WTC11 (cell line): Measurements from ENCODE around the gene SMARCC2. TPM values are rescaled to one million over a fixed set of nuclear protein-coding genes. Genes with fewer than 3 reads are reported as not detected.

Source experiments
- ATAC-seq: fragments of 200-7000 bp; cut with Tn5 transposase; 2 replicates; pipeline ENCODE4 v1.10.0; 2021; ENCODE audit warnings: mild to moderate bottlenecking, moderate library complexity
- CTCF ChIA-PET: fragments of 300-600 bp; sonication (Branson Sonifier 250); formaldehyde crosslinking; loops from one replicate; lab custom pipeline; 2021; ENCODE audit warnings: antibody characterized with exemption; lab: Charles Lee
- POLR2A ChIA-PET: fragments of 350-600 bp; sonication (Branson Sonifier 250); formaldehyde crosslinking; loops from one replicate; lab custom pipeline; 2021; ENCODE audit warnings: antibody characterized with exemption; lab: Charles Lee
- DNase-seq: peaks from one replicate; pipeline ENCODE4 v3.0.0; 2021; ENCODE audit warnings: low spot score
- H3K27ac Mint-ChIP-seq: 2 replicates; pipeline ENCODE4 v1.8.0; 2021; ENCODE audit warnings: mixed read lengths
- H3K27me3 Mint-ChIP-seq: 2 replicates; pipeline ENCODE4 v1.8.0; 2021; ENCODE audit warnings: low read depth, mild to moderate bottlenecking, moderate library complexity, mixed read lengths
- H3K36me3 Mint-ChIP-seq: 2 replicates; pipeline ENCODE4 v1.8.0; 2021; ENCODE audit warnings: mixed read lengths
- H3K4me1 Mint-ChIP-seq: 2 replicates; pipeline ENCODE4 v1.8.0; 2022; ENCODE audit warnings: mixed read lengths
- H3K4me3 Mint-ChIP-seq: 2 replicates; pipeline ENCODE4 v1.8.0; 2021; ENCODE audit warnings: mild to moderate bottlenecking, moderate library complexity, mixed read lengths
- H3K9me3 Mint-ChIP-seq: 2 replicates; pipeline ENCODE4 v1.8.0; 2021; ENCODE audit warnings: mixed read lengths
- ATF6 ChIP-seq: sonication (generic); formaldehyde crosslinking; IDR thresholded peaks from 2 replicates; pipeline ENCODE4 v1.8.1; 2023; ENCODE audit warnings: mild to moderate bottlenecking, missing genetic modification reagents
- E2F5 ChIP-seq: sonication (generic); formaldehyde crosslinking; IDR thresholded peaks from 2 replicates; pipeline ENCODE4 v1.8.1; 2022; ENCODE audit warnings: mild to moderate bottlenecking, moderate library complexity, missing genetic modification reagents
- EMX1 ChIP-seq: fragments of 250-450 bp; sonication (Bioruptor Pico); IDR thresholded peaks from 2 replicates; pipeline ENCODE4 v1.8.0; 2021; ENCODE audit warnings: mild to moderate bottlenecking
- ERG ChIP-seq: fragments of 250-450 bp; sonication (Bioruptor Pico); IDR thresholded peaks from 2 replicates; pipeline ENCODE4 v1.8.0; 2021; ENCODE audit warnings: mild to moderate bottlenecking
- ESRRA ChIP-seq: sonication (generic); formaldehyde crosslinking; IDR thresholded peaks from 2 replicates; pipeline ENCODE4 v1.8.1; 2022; ENCODE audit warnings: mild to moderate bottlenecking, missing genetic modification reagents, borderline replicate concordance
- FOXK1 ChIP-seq: sonication (generic); formaldehyde crosslinking; IDR thresholded peaks from 2 replicates; pipeline ENCODE4 v1.8.0; 2022; ENCODE audit warnings: mild to moderate bottlenecking, moderate library complexity, missing genetic modification reagents
- FOXP1 ChIP-seq: sonication (generic); formaldehyde crosslinking; IDR thresholded peaks from 2 replicates; pipeline ENCODE4 v1.8.0; 2022; ENCODE audit warnings: missing genetic modification reagents, mild to moderate bottlenecking, moderate library complexity, borderline replicate concordance
- NFATC4 ChIP-seq: fragments of 250-450 bp; sonication (Bioruptor Pico); IDR thresholded peaks from 2 replicates; pipeline ENCODE4 v1.9.0; 2021; ENCODE audit warnings: mild to moderate bottlenecking
- NR1H2 ChIP-seq: sonication (generic); formaldehyde crosslinking; IDR thresholded peaks from 2 replicates; pipeline ENCODE4 v1.9.0; 2021; ENCODE audit warnings: mild to moderate bottlenecking, moderate library complexity, missing genetic modification reagents
- PRDM15 ChIP-seq: sonication (generic); formaldehyde crosslinking; IDR thresholded peaks from 2 replicates; pipeline ENCODE4 v1.8.0; 2022; ENCODE audit warnings: missing genetic modification reagents
- STAT6 ChIP-seq: sonication (generic); formaldehyde crosslinking; conservative IDR thresholded peaks from 2 replicates; pipeline ENCODE4 v1.8.1; 2023; ENCODE audit warnings: mild to moderate bottlenecking, low read depth, missing genetic modification reagents, moderate library complexity
- ZBTB43 ChIP-seq: sonication (generic); formaldehyde crosslinking; IDR thresholded peaks from 2 replicates; pipeline ENCODE4 v1.8.1; 2023; ENCODE audit warnings: mild to moderate bottlenecking, missing genetic modification reagents
- ZNF219 ChIP-seq: sonication (generic); formaldehyde crosslinking; IDR thresholded peaks from 2 replicates; pipeline ENCODE4 v1.8.0; 2023; ENCODE audit warnings: missing genetic modification reagents, mild to moderate bottlenecking, borderline replicate concordance
- ZNF263 ChIP-seq: sonication (generic); formaldehyde crosslinking; IDR thresholded peaks from 2 replicates; pipeline ENCODE4 v1.8.1; 2022; ENCODE audit warnings: low read depth, mild to moderate bottlenecking, moderate library complexity, missing genetic modification reagents
- ZNF416 ChIP-seq: fragments of 250-450 bp; sonication (Bioruptor Pico); IDR thresholded peaks from 2 replicates; pipeline ENCODE4 v1.9.0; 2021; ENCODE audit warnings: mild to moderate bottlenecking, inconsistent platforms
- total RNA-seq: library from RNA; stranded (reverse); gene quantifications from 3 replicates; pipeline ENCODE4 v1.2.3, GENCODE V29; 2021

The SMARCC2 gene
- total RNA-seq, 1 experiment from 2014 or later, result 76.8 TPM

- Mint-ChIP-seq H3K4me3 (no peak overlapping the region), H3K36me3 (peaks cover 72% of the 10 kb centered on the region), H3K4me1 (no peaks in the 10 kb centered on the region), H3K27me3 (no peaks in the 10 kb centered on the region), H3K9me3 (no peaks in the 10 kb centered on the region), H3K27ac (no peak overlapping the region)
- POLR2A ChIA-PET, result no interaction called here
- no peak for TF ChIP-seq ATF6 (CRISPR knock-in tag)
- CTCF ChIA-PET, result interaction anchor here (0.6 to 6.2 kb wide), 5 partner anchors 14 to 388 kb away, joined by 3 to 102 read pairs (median 32); partner anchors contain the start of genes ANKRD52, RNF41 and SMARCC2
- ATAC-seq (no peak), DNase-seq (no peak)
These were observed 18.7 kb upstream of the SMARCC2 start for GRCh38 chr12:56208006-56208405.

GRCh38 chr12:56206452-56207166 is 17.3 kb upstream of the SMARCC2 start:
- POLR2A ChIA-PET, result interaction anchor here (0.6 to 1.5 kb wide), 4 partner anchors 15 to 88 kb away, joined by 3 to 13 read pairs (median 3); partner anchors contain the start of genes RNF41, SMARCC2 and ZC3H10
- no peaks in the 10 kb centered on the region for H3K27me3 Mint-ChIP-seq
- no peaks in the 10 kb centered on the region for H3K4me1 Mint-ChIP-seq
- TF ChIP-seq FOXK1 (CRISPR knock-in tag), result peak; percentile 32; the same call in 1 of the 2 replicates
- no peak for TF ChIP-seq ERG (CRISPR knock-in tag)
- TF ChIP-seq ZNF263, result 0 out of 2 replicates have a peak, but pooled peaks have one; percentile 21
- no peak for TF ChIP-seq ZNF219 (CRISPR knock-in tag)
- TF ChIP-seq FOXP1, result 0 out of 2 replicates have a peak, but pooled peaks have one; percentile 43
- H3K9me3 Mint-ChIP-seq, result no peaks in the 10 kb centered on the region
- H3K4me3 Mint-ChIP-seq, result no peak overlapping the region
- H3K36me3 Mint-ChIP-seq, result peaks cover 58% of the 10 kb centered on the region
- H3K27ac Mint-ChIP-seq, result peak overlapping the region; percentile 90
- ATAC-seq (peak; percentile 96), DNase-seq (peak; percentile 83)
- CTCF ChIA-PET, result interaction anchor here (0.5 to 6.2 kb wide), 36 partner anchors 10 to 285 kb away, joined by 3 to 102 read pairs (median 6); partner anchors contain the start of genes ANKRD52, COQ10A, ESYT1 and IL23A

GRCh38 chr12:56205445-56205844 is 16.2 kb upstream of the SMARCC2 start:
- POLR2A ChIA-PET, result interaction anchor here (1.1 to 1.5 kb wide), 2 partner anchors 16 to 87 kb away, joined by 3 to 13 read pairs; partner anchors contain the start of genes RNF41 and ZC3H10
- H3K27me3 Mint-ChIP-seq, result no peaks in the 10 kb centered on the region
- no peak overlapping the region for H3K27ac Mint-ChIP-seq
- CTCF ChIA-PET, result interaction anchor here (1.4 to 6.2 kb wide), 9 partner anchors 9 to 244 kb away, joined by 3 to 102 read pairs (median 7); partner anchors contain the start of genes RNF41, SMARCC2, TIMELESS and ZC3H10
- ATAC-seq (no peak), DNase-seq (no peak)
- H3K9me3 Mint-ChIP-seq, result no peaks in the 10 kb centered on the region
- H3K36me3 Mint-ChIP-seq, result peaks cover 48% of the 10 kb centered on the region
- H3K4me1 Mint-ChIP-seq, result no peaks in the 10 kb centered on the region
- H3K4me3 Mint-ChIP-seq, result no peak overlapping the region
- no peak for TF ChIP-seq ZNF416
- TF ChIP-seq NFATC4 (CRISPR knock-in tag), result no peak
- TF ChIP-seq EMX1 (CRISPR knock-in tag), result no peak
- no peak for TF ChIP-seq E2F5
- no peak for TF ChIP-seq STAT6
- TF ChIP-seq ZBTB43, result no peak
- no peak for TF ChIP-seq ESRRA (CRISPR knock-in tag)
- no peak for TF ChIP-seq PRDM15
- no peak for TF ChIP-seq NR1H2 (CRISPR knock-in tag)
